IPS-20b (cell line): ENCODE data around the gene JAML.

Experiments used
- H3K27ac ChIP-seq: one replicate; pipeline ENCODE4 v1.5.1; 2013; ENCODE audit warnings: low read length
- H3K27me3 ChIP-seq: 2 replicates; pipeline ENCODE4 v1.6.1; 2013; ENCODE audit warnings: mild to moderate bottlenecking, low read length, inconsistent platforms; ENCODE audit not compliant: insufficient read depth
- H3K36me3 ChIP-seq: 2 replicates; pipeline ENCODE4 v1.6.1; 2013; ENCODE audit warnings: low read depth, mild to moderate bottlenecking, inconsistent platforms, low read length, moderate library complexity; ENCODE audit not compliant: insufficient read depth
- H3K4me1 ChIP-seq: 2 replicates; pipeline ENCODE4 v1.6.1; 2013; ENCODE audit warnings: mild to moderate bottlenecking, control low read depth, inconsistent platforms, low read length, moderate library complexity; ENCODE audit not compliant: insufficient read depth
- H3K4me3 ChIP-seq: 2 replicates; pipeline ENCODE4 v1.5.1; 2013; ENCODE audit warnings: mild to moderate bottlenecking, low read length, inconsistent platforms
- H3K9ac ChIP-seq: 2 replicates; pipeline ENCODE4 v1.6.1; 2013; ENCODE audit warnings: low read depth, mild to moderate bottlenecking, inconsistent platforms, low read length, moderate library complexity
- H3K9me3 ChIP-seq: 2 replicates; pipeline ENCODE4 v1.6.1; 2013; ENCODE audit warnings: mild to moderate bottlenecking, low read depth, low read length, inconsistent platforms; ENCODE audit not compliant: insufficient read depth

JAML gene

GRCh38 chr11:118214210-118214914 is 10.4 kb downstream of the JAML start:
- H3K4me3 ChIP-seq: no peak overlapping the region
- H3K36me3 ChIP-seq: no peaks in the 10 kb centered on the region
- H3K9ac ChIP-seq: no peak overlapping the region
- peaks cover 31% of the 10 kb centered on the region for H3K4me1 ChIP-seq
- no peaks in the 10 kb centered on the region for H3K9me3 ChIP-seq
- no peak overlapping the region for H3K27ac ChIP-seq
- H3K27me3 ChIP-seq: no peaks in the 10 kb centered on the region

- Histone ChIP-seq H3K9me3 (no peaks in the 10 kb centered on the region), H3K27ac (no peak overlapping the region), H3K4me3 (no peak overlapping the region), H3K27me3 (no peaks in the 10 kb centered on the region), H3K36me3 (no peaks in the 10 kb centered on the region), H3K9ac (no peak overlapping the region), H3K4me1 (peaks cover 31% of the 10 kb centered on the region)
Observed at GRCh38 chr11:118213781-118214180, 11.0 kb downstream of the JAML start.

GRCh38 chr11:118213201-118213600 is 11.6 kb downstream of the JAML start:
- no peak overlapping the region for H3K27ac ChIP-seq
- H3K4me1 ChIP-seq: peaks cover 31% of the 10 kb centered on the region
- no peak overlapping the region; the same call in 1 of the 2 replicates for H3K9ac ChIP-seq
- H3K9me3 ChIP-seq: no peaks in the 10 kb centered on the region
- no peaks in the 10 kb centered on the region for H3K36me3 ChIP-seq
- no peaks in the 10 kb centered on the region for H3K27me3 ChIP-seq
- no peak overlapping the region for H3K4me3 ChIP-seq

GRCh38 chr11:118212781-118213191 is 12.0 kb downstream of the JAML start:
- Histone ChIP-seq H3K4me3 (no peak overlapping the region), H3K9ac (no peak overlapping the region; the same call in 1 of the 2 replicates), H3K27ac (no peak overlapping the region), H3K27me3 (no peaks in the 10 kb centered on the region), H3K9me3 (no peaks in the 10 kb centered on the region), H3K4me1 (peaks cover 31% of the 10 kb centered on the region), H3K36me3 (no peaks in the 10 kb centered on the region)

GRCh38 chr11:118212131-118212725 is 12.6 kb downstream of the JAML start:
- Histone ChIP-seq H3K27me3 (no peaks in the 10 kb centered on the region), H3K36me3 (no peaks in the 10 kb centered on the region), H3K9ac (no peak overlapping the region; the same call in 1 of the 2 replicates), H3K27ac (no peak overlapping the region), H3K4me3 (0 out of 2 replicates have a peak overlapping the region, but pooled peaks have one; percentile 1), H3K9me3 (no peaks in the 10 kb centered on the region), H3K4me1 (peaks cover 31% of the 10 kb centered on the region)

- Histone ChIP-seq H3K4me1 (peaks cover 34% of the 10 kb centered on the region), H3K27me3 (no peaks in the 10 kb centered on the region; the same call in 1 of the 2 replicates), H3K4me3 (peak overlapping the region; percentile 40; the same call in 1 of the 2 replicates), H3K9me3 (no peaks in the 10 kb centered on the region), H3K9ac (peak overlapping the region; percentile 51; the same call in 1 of the 2 replicates), H3K27ac (no peak overlapping the region), H3K36me3 (no peaks in the 10 kb centered on the region)
Observed at GRCh38 chr11:118211006-118211405, 13.8 kb downstream of the JAML start.

- Histone ChIP-seq H3K4me1 (peaks cover 34% of the 10 kb centered on the region), H3K9ac (peak overlapping the region; percentile 51; the same call in 1 of the 2 replicates), H3K27ac (no peak overlapping the region), H3K4me3 (peak overlapping the region; percentile 40; the same call in 1 of the 2 replicates), H3K36me3 (no peaks in the 10 kb centered on the region), H3K9me3 (no peaks in the 10 kb centered on the region), H3K27me3 (no peaks in the 10 kb centered on the region; the same call in 1 of the 2 replicates)
Observed at GRCh38 chr11:118210323-118210722, 14.5 kb downstream of the JAML start.

- no peaks in the 10 kb centered on the region; the same call in 1 of the 2 replicates for H3K27me3 ChIP-seq
- H3K27ac ChIP-seq: no peak overlapping the region
- H3K4me1 ChIP-seq: peaks cover 34% of the 10 kb centered on the region
- no peaks in the 10 kb centered on the region for H3K9me3 ChIP-seq
- no peak overlapping the region for H3K9ac ChIP-seq
- no peaks in the 10 kb centered on the region for H3K36me3 ChIP-seq
- H3K4me3 ChIP-seq: no peak overlapping the region
Observed at GRCh38 chr11:118209033-118209432, 15.8 kb downstream of the JAML start.

GRCh38 chr11:118207079-118207478 is 17.7 kb downstream of the JAML start:
- H3K4me1 ChIP-seq: peaks cover 20% of the 10 kb centered on the region
- H3K36me3 ChIP-seq: no peaks in the 10 kb centered on the region
- no peak overlapping the region for H3K27ac ChIP-seq
- H3K27me3 ChIP-seq: no peaks in the 10 kb centered on the region; the same call in 1 of the 2 replicates
- H3K4me3 ChIP-seq: no peak overlapping the region
- H3K9me3 ChIP-seq: no peaks in the 10 kb centered on the region
- no peak overlapping the region for H3K9ac ChIP-seq

- Histone ChIP-seq H3K9ac (no peak overlapping the region), H3K27me3 (no peaks in the 10 kb centered on the region; the same call in 1 of the 2 replicates), H3K27ac (no peak overlapping the region), H3K4me1 (peaks cover 15% of the 10 kb centered on the region), H3K36me3 (no peaks in the 10 kb centered on the region), H3K4me3 (no peak overlapping the region), H3K9me3 (no peaks in the 10 kb centered on the region)
Observed at GRCh38 chr11:118206391-118207031, 18.3 kb downstream of the JAML start.

- H3K9me3 ChIP-seq: no peaks in the 10 kb centered on the region
- H3K4me3 ChIP-seq: no peak overlapping the region
- H3K36me3 ChIP-seq: no peaks in the 10 kb centered on the region
- no peak overlapping the region for H3K27ac ChIP-seq
- no peaks in the 10 kb centered on the region; the same call in 1 of the 2 replicates for H3K27me3 ChIP-seq
- H3K4me1 ChIP-seq: peaks cover 9% of the 10 kb centered on the region
- H3K9ac ChIP-seq: no peak overlapping the region
Observed at GRCh38 chr11:118205606-118206378, 19.0 kb downstream of the JAML start.
